Thyroid gland (tissue), 4 donors: ENCODE data around the gene RASAL1. TPM values are rescaled to one million over a fixed set of nuclear protein-coding genes. Genes with fewer than 3 reads are reported as not detected.
A peak's percentile ranks its signal among the peaks of the same experiment; 100 is the strongest.

Experiments used
- DNase-seq, 2 donors: peaks; one replicate each; pipeline ENCODE4 v3.0.0-alpha.2; 2019
- H3K27ac ChIP-seq, 3 donors: fragments of 200-600 bp; sonication (generic); 1 replicate in 2 of 3; 2 replicates in 1 of 3; pipeline ENCODE4 v1.5.1; 2016 to 2019; ENCODE audit warnings: mild to moderate bottlenecking in 1 of 3, moderate library complexity in 1 of 3
- H3K27me3 ChIP-seq: fragments of 200-600 bp; sonication (generic); one replicate; pipeline ENCODE4 v1.5.1; 2019
- H3K36me3 ChIP-seq, 2 donors: fragments of 200-600 bp; sonication (generic); one replicate each; pipeline ENCODE4 v1.5.1; 2016 to 2019
- H3K4me1 ChIP-seq, 2 donors: fragments of 200-600 bp; sonication (generic); one replicate each; pipeline ENCODE4 v1.5.1; 2017 to 2019
- H3K4me3 ChIP-seq, 3 donors: fragments of 200-600 bp; sonication (generic); replicated peaks in 1 of 3; 1 replicate in 2 of 3; 2 replicates in 1 of 3; pipeline ENCODE4 v1.5.1; 2016; ENCODE audit warnings: mild to moderate bottlenecking in 1 of 3
- H3K9me3 ChIP-seq: fragments of 200-600 bp; sonication (generic); one replicate; pipeline ENCODE4 v1.5.1; 2017
- POLR2A ChIP-seq, 2 donors: fragments of 450-650 bp; IDR thresholded peaks; one replicate each; pipeline ENCODE4 v1.6.1; 2017; ENCODE audit warnings: antibody characterized with exemption in 2 of 2, mild to moderate bottlenecking in 2 of 2, moderate library complexity in 1 of 2
- WGBS, 2 donors: methylation state at CpG; one replicate each; pipeline ENCODE4 v1.1.5; 2017; 5-methylcytosine and 5-hydroxymethylcytosine counted together
- intact Hi-C: fragments of 100-400 bp; cut with DNase I; formaldehyde crosslinking; loops from one replicate; pipeline ENCODE4 v1.15.1; 2023
- total RNA-seq, 4 donors: library from RNA; depleted of rRNA; stranded (reverse); fragments of >200 nt; gene quantifications; one replicate each; pipeline ENCODE4 v1.2.3, GENCODE V29; 2016
- TF ChIP-seq, protein P1 (sequence below), 6 experiments: fragments of 200-600 bp in 3 of 6; fragments of 450-650 bp in 3 of 6; sonication (generic) in 3 of 6; IDR thresholded peaks; one replicate each; pipeline ENCODE4 v1.5.1; 2016 to 2019; ENCODE audit warnings: antibody characterized with exemption in 6 of 6, mild to moderate bottlenecking in 2 of 6, inconsistent platforms in 1 of 6, moderate library complexity in 1 of 6

RASAL1 gene
- total RNA-seq, 4 donors from 2014 or later = 27.3 to 52.9 (median 45.1) TPM

GRCh38 chr12:113101751-113102150 is 33.8 kb downstream of the RASAL1 start:
- TF ChIP-seq POLR2A (IDR thresholded peaks at IDR 0.05) = no peak
- TF ChIP-seq, protein P1, sequence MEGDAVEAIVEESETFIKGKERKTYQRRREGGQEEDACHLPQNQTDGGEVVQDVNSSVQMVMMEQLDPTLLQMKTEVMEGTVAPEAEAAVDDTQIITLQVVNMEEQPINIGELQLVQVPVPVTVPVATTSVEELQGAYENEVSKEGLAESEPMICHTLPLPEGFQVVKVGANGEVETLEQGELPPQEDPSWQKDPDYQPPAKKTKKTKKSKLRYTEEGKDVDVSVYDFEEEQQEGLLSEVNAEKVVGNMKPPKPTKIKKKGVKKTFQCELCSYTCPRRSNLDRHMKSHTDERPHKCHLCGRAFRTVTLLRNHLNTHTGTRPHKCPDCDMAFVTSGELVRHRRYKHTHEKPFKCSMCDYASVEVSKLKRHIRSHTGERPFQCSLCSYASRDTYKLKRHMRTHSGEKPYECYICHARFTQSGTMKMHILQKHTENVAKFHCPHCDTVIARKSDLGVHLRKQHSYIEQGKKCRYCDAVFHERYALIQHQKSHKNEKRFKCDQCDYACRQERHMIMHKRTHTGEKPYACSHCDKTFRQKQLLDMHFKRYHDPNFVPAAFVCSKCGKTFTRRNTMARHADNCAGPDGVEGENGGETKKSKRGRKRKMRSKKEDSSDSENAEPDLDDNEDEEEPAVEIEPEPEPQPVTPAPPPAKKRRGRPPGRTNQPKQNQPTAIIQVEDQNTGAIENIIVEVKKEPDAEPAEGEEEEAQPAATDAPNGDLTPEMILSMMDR (IDR thresholded peaks at IDR 0.05) = no peak
- Histone ChIP-seq H3K27ac (peak overlapping the region in 2 of 3 donors; percentile 1 to 13), H3K27me3 (no peaks in the 10 kb centered on the region), H3K4me3 (no peak overlapping the region), H3K4me1 (peaks cover 16 to 23% of the 10 kb centered on the region in 2 donors), H3K9me3 (no peaks in the 10 kb centered on the region), H3K36me3 (peaks cover 0 to 3% of the 10 kb centered on the region in 2 donors)
- WGBS, 2 donors = 76 to 86% methylated on average over 3 to 7 of the region's 10 CpGs
- no peak for DNase-seq
- intact Hi-C loops = loop anchor here (10.0 kb wide), 1 partner anchor 53 kb away; no protein-coding TSS in a partner anchor

DNA sequence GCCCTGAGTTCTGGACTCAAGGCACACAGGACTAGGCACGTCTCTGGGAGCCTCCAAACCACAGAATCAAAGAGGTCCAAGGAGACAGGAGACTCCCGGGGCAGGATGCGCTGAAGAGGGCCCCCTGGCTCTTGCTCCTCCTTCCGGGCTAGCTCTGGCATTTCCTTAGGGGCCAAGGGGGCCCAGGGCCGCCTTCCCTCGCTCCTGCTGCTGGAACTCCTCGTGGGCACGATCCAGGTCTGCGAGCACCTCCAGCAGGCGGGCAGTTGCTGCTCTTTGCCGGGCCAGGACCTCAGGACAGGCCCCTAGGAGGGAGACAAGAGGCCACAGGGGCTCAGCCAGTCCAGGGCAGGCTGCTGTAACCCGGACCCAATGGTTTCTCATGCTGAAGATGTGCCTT is 35.8 kb downstream of the RASAL1 start:
- Histone ChIP-seq H3K9me3 (no peaks in the 10 kb centered on the region), H3K36me3 (no peaks in the 10 kb centered on the region), H3K27ac (peak overlapping the region; percentile 40 to 66 (median 56)), H3K27me3 (no peaks in the 10 kb centered on the region), H3K4me1 (peaks cover 16 to 23% of the 10 kb centered on the region in 2 donors), H3K4me3 (no peak overlapping the region)
- 80 to 81% methylated on average over 1 to 10 of the region's 12 CpGs for WGBS, 2 donors
- intact Hi-C loops = loop anchor here (5.0 to 10.0 kb wide), 2 partner anchors 47 to 55 kb away; no protein-coding TSS in a partner anchor
- TF ChIP-seq, protein P1 (IDR thresholded peaks at IDR 0.05) = no peak
- TF ChIP-seq POLR2A (IDR thresholded peaks at IDR 0.05) = no peak
- no peak for DNase-seq

GRCh38 chr12:113099364-113099763 is 36.2 kb downstream of the RASAL1 start:
- no peaks in the 10 kb centered on the region for H3K9me3 ChIP-seq
- intact Hi-C loops = loop anchor here (5.0 kb wide), 1 partner anchor 47 kb away; no protein-coding TSS in a partner anchor
- peaks cover 16 to 23% of the 10 kb centered on the region in 2 donors for H3K4me1 ChIP-seq
- H3K27me3 ChIP-seq = no peaks in the 10 kb centered on the region
- DNase-seq = no peak
- no peaks in the 10 kb centered on the region for H3K36me3 ChIP-seq
- TF ChIP-seq POLR2A (IDR thresholded peaks at IDR 0.05) = no peak
- TF ChIP-seq, protein P1 (IDR thresholded peaks at IDR 0.05) = no peak
- H3K27ac ChIP-seq = peak overlapping the region; percentile 40 to 66 (median 56)
- no peak overlapping the region for H3K4me3 ChIP-seq

GRCh38 chr12:113098441-113099028 is 37.0 kb downstream of the RASAL1 start:
- Histone ChIP-seq H3K4me1 (peaks cover 16 to 23% of the 10 kb centered on the region in 2 donors), H3K4me3 (no peak overlapping the region), H3K9me3 (no peaks in the 10 kb centered on the region), H3K27me3 (no peaks in the 10 kb centered on the region), H3K36me3 (no peaks in the 10 kb centered on the region), H3K27ac (peak overlapping the region; percentile 40 to 70 (median 66))
- peak; percentile 92 to 94 for DNase-seq
- TF ChIP-seq POLR2A (IDR thresholded peaks at IDR 0.05) = no peak
- TF ChIP-seq, protein P1 (IDR thresholded peaks at IDR 0.05) = peak; percentile 61 to 98 (median 92)
- intact Hi-C loops = loop anchor here (5.0 kb wide), 1 partner anchor 46 kb away; no protein-coding TSS in a partner anchor
- WGBS, 2 donors = 25 to 47% methylated on average over 10 to 15 of the region's 15 CpGs
